Measurements from ENCODE around the gene FXYD3. TPM values are rescaled to one million over a fixed set of nuclear protein-coding genes. Genes with fewer than 3 reads are reported as not detected.

Gene FXYD3
- total RNA-seq, 4 donors from 2014 or later = 1.5 to 3.8 (median 1.6) TPM

- Histone ChIP-seq H3K27me3 (no peaks in the 10 kb centered on the region), H3K36me3 (no peaks in the 10 kb centered on the region), H3K4me3 (no peak overlapping the region), H3K9me3 (no peaks in the 10 kb centered on the region), H3K27ac (no peak overlapping the region), H3K4me1 (no peaks in the 10 kb centered on the region)
- TF ChIP-seq POLR2A (IDR thresholded peaks at IDR 0.05) = no peak
- no peak for TF ChIP-seq CTCF (IDR thresholded peaks at IDR 0.05)
- DNase-seq = no peak
- intact Hi-C loops (cut with DNase I; ENCODE audit: low total_unique reads) = no loop called here
Observed at GRCh38 chr19:35104361-35104760, 11.3 kb upstream of the FXYD3 start.

- DNase-seq = no peak
- intact Hi-C loops (cut with DNase I; ENCODE audit: low total_unique reads) = no loop called here
- Histone ChIP-seq H3K27ac (no peak overlapping the region), H3K4me1 (no peaks in the 10 kb centered on the region), H3K4me3 (no peak overlapping the region), H3K9me3 (no peaks in the 10 kb centered on the region), H3K27me3 (no peaks in the 10 kb centered on the region), H3K36me3 (no peaks in the 10 kb centered on the region)
- TF ChIP-seq CTCF (IDR thresholded peaks at IDR 0.05) (no peak), POLR2A (IDR thresholded peaks at IDR 0.05) (no peak)
Observed at GRCh38 chr19:35105047-35105410, 10.6 kb upstream of the FXYD3 start.

GRCh38 chr19:35105411-35106290, 10.0 kb upstream of the FXYD3 start:
- H3K27me3 ChIP-seq = no peaks in the 10 kb centered on the region
- H3K36me3 ChIP-seq = no peaks in the 10 kb centered on the region
- no peak overlapping the region for H3K27ac ChIP-seq
- no peak overlapping the region for H3K4me3 ChIP-seq
- no peaks in the 10 kb centered on the region for H3K9me3 ChIP-seq
- no peak for TF ChIP-seq CTCF (IDR thresholded peaks at IDR 0.05)
- TF ChIP-seq POLR2A (IDR thresholded peaks at IDR 0.05) = no peak
- intact Hi-C loops (cut with DNase I; ENCODE audit: low total_unique reads) = no loop called here
- DNase-seq = no peak
- H3K4me1 ChIP-seq = no peaks in the 10 kb centered on the region

GRCh38 chr19:35106291-35106583, 9.4 kb upstream of the FXYD3 start:
- no peaks in the 10 kb centered on the region for H3K27me3 ChIP-seq
- TF ChIP-seq POLR2A (IDR thresholded peaks at IDR 0.05) (no peak), CTCF (IDR thresholded peaks at IDR 0.05) (no peak)
- no peak for DNase-seq
- no peaks in the 10 kb centered on the region for H3K36me3 ChIP-seq
- no peaks in the 10 kb centered on the region for H3K4me1 ChIP-seq
- H3K9me3 ChIP-seq = no peaks in the 10 kb centered on the region
- H3K27ac ChIP-seq = no peak overlapping the region
- intact Hi-C loops (cut with DNase I; ENCODE audit: low total_unique reads) = no loop called here
- no peak overlapping the region for H3K4me3 ChIP-seq

- no peaks in the 10 kb centered on the region for H3K9me3 ChIP-seq
- no peaks in the 10 kb centered on the region for H3K27me3 ChIP-seq
- intact Hi-C loops (cut with DNase I; ENCODE audit: low total_unique reads) = no loop called here
- H3K36me3 ChIP-seq = no peaks in the 10 kb centered on the region
- no peak overlapping the region for H3K27ac ChIP-seq
- TF ChIP-seq POLR2A (IDR thresholded peaks at IDR 0.05) (no peak), CTCF (IDR thresholded peaks at IDR 0.05) (no peak)
- H3K4me3 ChIP-seq = no peak overlapping the region
- H3K4me1 ChIP-seq = no peaks in the 10 kb centered on the region
- DNase-seq = no peak
Observed at GRCh38 chr19:35106898-35107541, 8.6 kb upstream of the FXYD3 start.
